SU-DHL-6 (cell line): ENCODE measurements around the gene FZD7.

Source experiments
- H2AFZ ChIP-seq: fragments of 200-600 bp; sonication (generic); 2 replicates; pipeline ENCODE4 v1.6.1; 2014; ENCODE audit warnings: low read depth, mild to moderate bottlenecking, moderate library complexity, mixed read lengths, antibody characterized with exemption, low read length; ENCODE audit not compliant: severe bottlenecking
- H3F3A ChIP-seq: fragments of 200-600 bp; shearing (Covaris generic); 2 replicates; pipeline ENCODE4 v1.6.0; 2016; ENCODE audit warnings: antibody characterized with exemption, mild to moderate bottlenecking; ENCODE audit not compliant: insufficient read depth
- H3K27ac ChIP-seq: fragments of 200-600 bp; sonication (generic); 2 replicates; pipeline ENCODE4 v1.5.1; 2016; ENCODE audit warnings: low read depth, mild to moderate bottlenecking, low read length, moderate library complexity, mixed read lengths
- H3K27me3 ChIP-seq: fragments of 200-600 bp; sonication (generic), shearing (Covaris generic); 2 replicates; pipeline ENCODE4 v1.6.0; 2014; ENCODE audit warnings: mild to moderate bottlenecking, low read length
- H3K36me3 ChIP-seq: fragments of 200-600 bp; sonication (generic); 2 replicates; pipeline ENCODE4 v1.6.1; 2014; ENCODE audit warnings: mild to moderate bottlenecking, low read length, mixed read lengths
- H3K4me2 ChIP-seq: fragments of 300-600, 200-600 bp; shearing (Covaris generic), sonication (generic); 2 replicates; pipeline ENCODE4 v1.6.0; 2014; ENCODE audit warnings: low read length, low read depth, mild to moderate bottlenecking; ENCODE audit not compliant: poor library complexity, severe bottlenecking
- H3K4me3 ChIP-seq: fragments of 200-600 bp; sonication (generic); 2 replicates; pipeline ENCODE4 v1.5.1; 2014; ENCODE audit warnings: antibody characterized with exemption, low read length, mild to moderate bottlenecking, mixed read lengths; ENCODE audit not compliant: insufficient read depth, poor library complexity, severe bottlenecking
- H3K79me2 ChIP-seq: fragments of 200-600 bp; sonication (generic); 2 replicates; pipeline ENCODE4 v1.6.1; 2014; ENCODE audit warnings: mild to moderate bottlenecking, low read length, moderate library complexity; ENCODE audit not compliant: insufficient read depth
- H3K9ac ChIP-seq: fragments of 200-600 bp; sonication (generic); 2 replicates; pipeline ENCODE4 v1.7.0; 2014; ENCODE audit warnings: mild to moderate bottlenecking, low read length
- H3K9me2 ChIP-seq: fragments of 200-600 bp; sonication (generic); replicated peaks from 2 replicates; pipeline ENCODE4 v1.6.1; 2014; ENCODE audit warnings: low read length; ENCODE audit not compliant: insufficient read depth
- H3K9me3 ChIP-seq: fragments of 200-600 bp; sonication (generic); 2 replicates; pipeline ENCODE4 v1.6.1; 2014; ENCODE audit warnings: low read length, mixed read lengths; ENCODE audit not compliant: insufficient read depth
- H4K20me1 ChIP-seq: fragments of 200-600 bp; sonication (generic); 2 replicates; pipeline ENCODE4 v1.6.1; 2014; ENCODE audit warnings: low read depth, mild to moderate bottlenecking, antibody characterized with exemption, low read length, moderate library complexity, mixed read lengths
- EZH2phosphoT487 ChIP-seq: fragments of 200-600 bp; sonication (generic), shearing (Covaris generic); conservative IDR thresholded peaks from 2 replicates; pipeline ENCODE4 v1.6.1; 2018; ENCODE audit warnings: mild to moderate bottlenecking, antibody characterized with exemption, low read length, moderate library complexity, mixed read lengths
- TF ChIP-seq, protein P1 (sequence below): fragments of 200-600 bp; sonication (generic); IDR thresholded peaks from one replicate; pipeline ENCODE4 v1.5.1; 2017; ENCODE audit warnings: antibody characterized with exemption, mild to moderate bottlenecking, low read length, moderate library complexity; ENCODE audit not compliant: insufficient read depth, poor library complexity, severe bottlenecking

Gene FZD7

GRCh38 chr2:202007015-202007982 lies 26.4 kb upstream of the FZD7 start:
- no peak overlapping the region for H3K27ac ChIP-seq

DNA sequence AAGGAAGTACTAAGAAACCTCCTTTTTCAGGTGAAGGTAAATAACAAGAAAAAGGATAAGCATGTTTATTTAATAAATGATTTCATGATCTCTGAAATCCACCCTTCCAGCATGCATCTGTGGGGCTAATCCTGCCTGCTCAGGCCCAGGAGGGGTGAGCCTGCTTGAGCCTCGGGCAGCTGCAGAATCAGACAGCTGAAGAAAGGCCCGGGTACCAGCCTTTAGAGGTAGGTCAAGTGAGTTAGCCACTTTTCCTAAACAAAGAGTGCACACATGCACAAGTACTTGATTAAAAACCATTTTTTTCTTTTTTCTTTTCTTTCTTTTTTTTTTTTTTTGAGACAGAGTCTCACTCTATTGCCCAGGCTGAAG lies 25.7 kb upstream of the FZD7 start:
- Histone ChIP-seq H4K20me1 (no peaks in the 10 kb centered on the region), H3K4me2 (no peak overlapping the region), H3K27me3 (no peaks in the 10 kb centered on the region), H3F3A (no peaks in the 10 kb centered on the region), H3K27ac (no peak overlapping the region), H3K9me2 (no peaks in the 10 kb centered on the region), H2AFZ (no peak overlapping the region), H3K9ac (no peak overlapping the region), H3K4me3 (no peak overlapping the region), H3K36me3 (no peaks in the 10 kb centered on the region), H3K9me3 (no peaks in the 10 kb centered on the region), H3K79me2 (no peaks in the 10 kb centered on the region)
- TF ChIP-seq, protein P1, sequence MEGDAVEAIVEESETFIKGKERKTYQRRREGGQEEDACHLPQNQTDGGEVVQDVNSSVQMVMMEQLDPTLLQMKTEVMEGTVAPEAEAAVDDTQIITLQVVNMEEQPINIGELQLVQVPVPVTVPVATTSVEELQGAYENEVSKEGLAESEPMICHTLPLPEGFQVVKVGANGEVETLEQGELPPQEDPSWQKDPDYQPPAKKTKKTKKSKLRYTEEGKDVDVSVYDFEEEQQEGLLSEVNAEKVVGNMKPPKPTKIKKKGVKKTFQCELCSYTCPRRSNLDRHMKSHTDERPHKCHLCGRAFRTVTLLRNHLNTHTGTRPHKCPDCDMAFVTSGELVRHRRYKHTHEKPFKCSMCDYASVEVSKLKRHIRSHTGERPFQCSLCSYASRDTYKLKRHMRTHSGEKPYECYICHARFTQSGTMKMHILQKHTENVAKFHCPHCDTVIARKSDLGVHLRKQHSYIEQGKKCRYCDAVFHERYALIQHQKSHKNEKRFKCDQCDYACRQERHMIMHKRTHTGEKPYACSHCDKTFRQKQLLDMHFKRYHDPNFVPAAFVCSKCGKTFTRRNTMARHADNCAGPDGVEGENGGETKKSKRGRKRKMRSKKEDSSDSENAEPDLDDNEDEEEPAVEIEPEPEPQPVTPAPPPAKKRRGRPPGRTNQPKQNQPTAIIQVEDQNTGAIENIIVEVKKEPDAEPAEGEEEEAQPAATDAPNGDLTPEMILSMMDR: no peak
- TF ChIP-seq EZH2phosphoT487: no peak

More at GRCh38 chr2:202007015-202007982, 26.4 kb upstream of the FZD7 start:
- Histone ChIP-seq H2AFZ (no peak overlapping the region), H4K20me1 (no peaks in the 10 kb centered on the region), H3K79me2 (no peaks in the 10 kb centered on the region), H3K4me2 (no peak overlapping the region), H3K4me3 (no peak overlapping the region), H3K36me3 (no peaks in the 10 kb centered on the region), H3K9me2 (no peaks in the 10 kb centered on the region), H3K9ac (no peak overlapping the region), H3F3A (no peaks in the 10 kb centered on the region), H3K27me3 (no peaks in the 10 kb centered on the region), H3K9me3 (no peaks in the 10 kb centered on the region)
- TF ChIP-seq EZH2phosphoT487: no peak
- TF ChIP-seq, protein P1: no peak

DNA sequence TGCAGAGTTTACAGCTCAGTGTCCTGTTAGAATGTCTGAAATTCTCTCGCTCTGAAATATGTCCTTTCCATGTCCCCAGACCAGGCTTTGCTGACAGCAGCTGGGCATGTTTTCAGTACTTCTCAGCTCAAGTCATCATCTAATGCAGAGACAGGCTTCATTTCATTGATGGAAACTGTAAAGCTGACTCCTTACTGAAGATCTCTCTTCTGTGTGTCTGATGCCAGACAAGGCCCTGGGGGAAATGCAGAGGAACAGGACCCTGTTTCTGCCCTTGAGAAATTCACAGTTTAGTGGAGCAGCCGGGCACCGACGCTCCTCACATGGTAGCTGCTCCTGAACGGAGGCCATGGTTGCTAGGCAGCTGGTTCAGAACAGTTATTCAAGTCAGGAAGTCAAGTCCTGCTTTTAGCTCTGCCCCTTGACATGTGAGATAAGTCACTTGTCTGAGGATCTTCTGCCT lies 24.6 kb upstream of the FZD7 start:
- Histone ChIP-seq H4K20me1 (no peaks in the 10 kb centered on the region), H3K4me2 (no peak overlapping the region), H2AFZ (no peak overlapping the region), H3K27me3 (no peaks in the 10 kb centered on the region), H3F3A (no peaks in the 10 kb centered on the region), H3K27ac (no peak overlapping the region), H3K79me2 (no peaks in the 10 kb centered on the region), H3K36me3 (no peaks in the 10 kb centered on the region), H3K9me2 (no peaks in the 10 kb centered on the region), H3K9me3 (no peaks in the 10 kb centered on the region), H3K4me3 (no peak overlapping the region), H3K9ac (no peak overlapping the region)
- no peak for TF ChIP-seq EZH2phosphoT487
- TF ChIP-seq, protein P1: no peak
